HepG2 (cell line): ENCODE results near the gene ST8SIA4. TPM values are rescaled to one million over a fixed set of nuclear protein-coding genes. Genes with fewer than 3 reads are reported as not detected.

Source experiments
- ATAC-seq: fragments of 200-7000 bp; cut with Tn5 transposase; 3 replicates; pipeline ENCODE4 v1.9.1; 2020; ENCODE audit warnings: mild to moderate bottlenecking, moderate library complexity
- BruUV-seq: library from RNA; stranded (reverse); fragments of 400-500 nt; replicated peaks from 2 replicates; lab custom pipeline; 2021; lab: Mats Ljungman, UMichigan
- CTCF ChIA-PET: fragments of 300-600 bp; formaldehyde crosslinking; extraction: SDS; loops from one replicate; lab custom pipeline; 2021; ENCODE audit warnings: low total read pairs, inconsistent platforms, low intra/inter-chr PET ratio; lab: Yijun Ruan, JAX
- POLR2A ChIA-PET: fragments of 350-600 bp; sonication (Branson Sonifier 250); formaldehyde crosslinking; loops from one replicate; lab custom pipeline; 2020; ENCODE audit warnings: antibody characterized with exemption, inconsistent platforms; lab: Yijun Ruan, JAX
- DNase-seq: peaks from one replicate; pipeline ENCODE4 v3.0.0-alpha.2; 2015; ENCODE audit warnings: low spot score
- FAIRE-seq: peaks from 3 replicates; lab custom pipeline; 2011; peaks lifted over from hg19 to GRCh38; lab: Jason Lieb, UNC
- H2AFZ ChIP-seq: one replicate; pipeline ENCODE4 v1.6.1; 2011; ENCODE audit warnings: low read length, inconsistent platforms
- H3K27ac ChIP-seq: fragments of 300-600 bp; 3 replicates; pipeline ENCODE4 v1.8.0; 2011; ENCODE audit warnings: mixed run types, mild to moderate bottlenecking, mixed read lengths, low read length, inconsistent platforms; ENCODE audit not compliant: insufficient read depth; ENCODE audit errors: extremely low read length
- H3K27me3 ChIP-seq, 2 experiments: fragments of 200-600 bp in 1 of 2; 2 replicates in 1 of 2; 3 replicates in 1 of 2; pipeline versions ENCODE4 v1.6.0 to v1.8.0; 2011; ENCODE audit warnings: low read length in 2 of 2, mild to moderate bottlenecking in 2 of 2, moderate library complexity in 2 of 2, inconsistent platforms in 1 of 2; ENCODE audit not compliant: insufficient read depth in 2 of 2, control insufficient read depth in 1 of 2
- H3K36me3 ChIP-seq, 2 experiments: fragments of 200-600 bp in 1 of 2; replicated peaks in 1 of 2; 2 replicates in 1 of 2; 3 replicates in 1 of 2; pipeline versions ENCODE4 v1.5.1 to v1.8.0; 2011; ENCODE audit warnings: low read length in 2 of 2, inconsistent platforms in 1 of 2; ENCODE audit not compliant: insufficient read depth in 2 of 2, control insufficient read depth in 1 of 2
- H3K4me1 ChIP-seq: 2 replicates; pipeline ENCODE4 v1.5.1; 2012; ENCODE audit warnings: low read length, inconsistent platforms; ENCODE audit not compliant: insufficient read depth
- H3K4me2 ChIP-seq: 2 replicates; pipeline ENCODE4 v1.6.0; 2011; ENCODE audit warnings: low read depth, low read length, inconsistent platforms
- H3K4me3 ChIP-seq, 3 experiments: fragments of 200-600 bp in 1 of 3; sonication (generic), shearing (Covaris generic) in 1 of 3; replicated peaks in 1 of 3; 2 replicates each; pipeline ENCODE4 v1.5.1; 2011 to 2016; ENCODE audit warnings: low read length in 3 of 3, inconsistent platforms in 2 of 3, low read depth in 2 of 3, mild to moderate bottlenecking in 2 of 3, control low read depth in 1 of 3, mixed read lengths in 1 of 3; ENCODE audit not compliant: insufficient read depth in 1 of 3
- H3K79me2 ChIP-seq: one replicate; pipeline ENCODE4 v1.6.1; 2011; ENCODE audit warnings: low read length, inconsistent platforms; ENCODE audit not compliant: insufficient read depth
- H3K9ac ChIP-seq: 2 replicates; pipeline ENCODE4 v1.6.0; 2011; ENCODE audit warnings: mild to moderate bottlenecking, low read depth, low read length, inconsistent platforms; ENCODE audit not compliant: insufficient read depth
- H3K9me3 ChIP-seq: 2 replicates; pipeline ENCODE4 v1.5.1; 2012; ENCODE audit warnings: mild to moderate bottlenecking, low read length
- H4K20me1 ChIP-seq: 2 replicates; pipeline ENCODE4 v1.6.0; 2011; ENCODE audit warnings: inconsistent platforms, mild to moderate bottlenecking, low read length, moderate library complexity; ENCODE audit not compliant: insufficient read depth
- BCL6 ChIP-seq: IDR thresholded peaks from 2 replicates; pipeline ENCODE4 v1.6.1; 2016; ENCODE audit warnings: missing genetic modification reagents, missing compliant biosample characterization
- BHLHE40 ChIP-seq: IDR thresholded peaks from 2 replicates; pipeline ENCODE4 v1.6.1; 2011; ENCODE audit warnings: low read length, improper control_type of control experiment
- ELF1 ChIP-seq: sonication (generic); formaldehyde crosslinking; IDR thresholded peaks from 2 replicates; pipeline ENCODE4 v1.4.0; 2020; ENCODE audit warnings: missing genetic modification reagents
- FIP1L1 ChIP-seq: fragments of 200-400 bp; formaldehyde crosslinking; IDR thresholded peaks from 2 replicates; pipeline ENCODE4 v1.6.1; 2018; ENCODE audit warnings: low read depth, mild to moderate bottlenecking, low read length, moderate library complexity, borderline replicate concordance; ENCODE audit not compliant: insufficient read depth
- FUBP1 ChIP-seq: sonication (generic); formaldehyde crosslinking; IDR thresholded peaks from 2 replicates; pipeline ENCODE4 v1.5.1; 2020; ENCODE audit warnings: missing genetic modification reagents, mild to moderate bottlenecking, borderline replicate concordance
- GMEB2 ChIP-seq: IDR thresholded peaks from 2 replicates; pipeline ENCODE4 v1.6.1; 2016; ENCODE audit warnings: missing biosample characterization, missing genetic modification reagents, low read depth
- IRF2 ChIP-seq: IDR thresholded peaks from 2 replicates; pipeline ENCODE4 v1.6.1; 2018; ENCODE audit warnings: missing genetic modification reagents, missing compliant biosample characterization
- IRX3 ChIP-seq: sonication (generic); formaldehyde crosslinking; IDR thresholded peaks from 2 replicates; pipeline ENCODE4 v1.8.1; 2023; ENCODE audit warnings: mild to moderate bottlenecking, low read depth, missing genetic modification reagents, borderline replicate concordance
- KMT2B ChIP-seq: IDR thresholded peaks from 2 replicates; pipeline ENCODE4 v1.6.1; 2016; ENCODE audit warnings: missing genetic modification reagents, missing compliant biosample characterization
- MAFK ChIP-seq, 2 experiments: IDR thresholded peaks in 1 of 2; conservative IDR thresholded peaks in 1 of 2; 2 replicates each; pipeline ENCODE4 v1.6.1; 2011; ENCODE audit warnings: improper control_type of control experiment in 2 of 2, low read length in 2 of 2
- PAF1 ChIP-seq: IDR thresholded peaks from 2 replicates; pipeline ENCODE4 v1.6.1; 2016; ENCODE audit warnings: missing genetic modification reagents, missing compliant biosample characterization
- PAXIP1 ChIP-seq: sonication (generic); formaldehyde crosslinking; conservative IDR thresholded peaks from 2 replicates; pipeline ENCODE4 v1.4.0; 2020; ENCODE audit warnings: mild to moderate bottlenecking, missing genetic modification reagents, moderate library complexity
- PHF20 ChIP-seq: sonication (generic); formaldehyde crosslinking; IDR thresholded peaks from 2 replicates; pipeline ENCODE4 v1.5.0; 2020; ENCODE audit warnings: mild to moderate bottlenecking, missing genetic modification reagents
- PPARG ChIP-seq: conservative IDR thresholded peaks from 2 replicates; pipeline ENCODE4 v1.6.1; 2016; ENCODE audit warnings: missing biosample characterization, missing genetic modification reagents
- SNAI1 ChIP-seq: sonication (generic); formaldehyde crosslinking; IDR thresholded peaks from 2 replicates; pipeline ENCODE4 v1.5.0; 2020; ENCODE audit warnings: mild to moderate bottlenecking, missing genetic modification reagents, borderline replicate concordance
- THAP11 ChIP-seq: IDR thresholded peaks from 2 replicates; pipeline ENCODE4 v1.6.1; 2016; ENCODE audit warnings: missing biosample characterization, missing genetic modification reagents
- ZNF275 ChIP-seq: sonication (generic); formaldehyde crosslinking; IDR thresholded peaks from 2 replicates; pipeline ENCODE4 v1.8.0; 2022; ENCODE audit warnings: missing genetic modification reagents, mild to moderate bottlenecking, inconsistent platforms, borderline replicate concordance
- ZNF619 ChIP-seq: sonication (generic); formaldehyde crosslinking; IDR thresholded peaks from 2 replicates; pipeline ENCODE4 v1.4.0; 2020; ENCODE audit warnings: mild to moderate bottlenecking, missing genetic modification reagents
- ZNF737 ChIP-seq: sonication (generic); formaldehyde crosslinking; IDR thresholded peaks from 2 replicates; pipeline ENCODE4 v1.5.0; 2020; ENCODE audit warnings: missing genetic modification reagents, mild to moderate bottlenecking, borderline replicate concordance
- WGBS: methylation state at CpG from one replicate; pipeline ENCODE4 v1.1.6; 2017; ENCODE audit warnings: low lambda C conversion rate; 5-methylcytosine and 5-hydroxymethylcytosine counted together
- in situ Hi-C: cut with HindIII; loops from 2 replicates; pipeline ENCODE4 v1.10.0; 2017; ENCODE audit warnings: low pct_unique_long_range_greater_than_20kb; ENCODE audit not compliant: extremely low pct_ligation_motif_present
- intact Hi-C: fragments of 100-400 bp; cut with micrococcal nuclease; formaldehyde crosslinking; loops from one replicate; pipeline ENCODE4 v1.10.0; 2022; ENCODE audit not compliant: unreplicated experiment
- polyA plus RNA-seq, 8 experiments: library from polyadenylated mRNA; depleted of rRNA in 3 of 8; stranded (reverse) in 7 of 8; unstranded in 1 of 8; fragments of >200 nt; fragmentation: Illumina TruSeq in 4 of 8; extraction: Trizol in 4 of 8; gene quantifications; 2 replicates each; pipeline versions ENCODE4 v1.2.1 to v1.2.3, GENCODE V29; 2011 to 2016; ENCODE audit warnings: low read depth in 4 of 8, missing spikeins in 1 of 8, mixed read lengths in 1 of 8; ENCODE audit not compliant: insufficient read depth in 1 of 8
- total RNA-seq, 5 experiments: library from RNA; depleted of rRNA; stranded (reverse); fragments of >200 nt; fragmentation: Illumina TruSeq; extraction: Trizol; gene quantifications; 2 replicates each; pipeline ENCODE4 v1.2.3, GENCODE V29; 2016; ENCODE audit warnings: low read depth in 1 of 5

The ST8SIA4 gene
- total and polyA plus RNA-seq, 2 of the 13 experiments (the other 11 are each of a cell fraction or from before 2014, with no cell fraction given): not detected

GRCh38 chr5:100826133-100826532, 76.9 kb downstream of the ST8SIA4 start:
- intact Hi-C loops: no loop called here
- CTCF ChIA-PET: no interaction called here
- TF ChIP-seq ELF1 (CRISPR knock-in tag) (no peak), ZNF737 (CRISPR knock-in tag) (no peak), ZNF619 (CRISPR knock-in tag) (no peak), MAFK (conservative IDR thresholded peaks at IDR 0.05 in 1 of 2, IDR thresholded peaks at IDR 0.05 in 1 of 2; ENCODE audit: low read length in 2 of 2) (no peak), KMT2B (CRISPR knock-in tag) (no peak), IRX3 (CRISPR knock-in tag) (no peak), BHLHE40 (no peak), PAF1 (no peak), PPARG (CRISPR knock-in tag) (no peak), IRF2 (CRISPR knock-in tag) (no peak), BCL6 (no peak), ZNF275 (CRISPR knock-in tag) (no peak), THAP11 (CRISPR knock-in tag) (no peak), GMEB2 (CRISPR knock-in tag) (no peak), FIP1L1 (no peak), PHF20 (no peak), FUBP1 (CRISPR knock-in tag) (no peak), PAXIP1 (no peak), SNAI1 (CRISPR knock-in tag) (no peak)

More at GRCh38 chr5:100826133-100826532, 76.9 kb downstream of the ST8SIA4 start:
- H3K36me3 ChIP-seq: no peaks in the 10 kb centered on the region
- H3K4me1 ChIP-seq: no peaks in the 10 kb centered on the region
- POLR2A ChIA-PET: no interaction called here
- ATAC-seq: no peak
- WGBS: 3% methylated on average over 2 of the region's 2 CpGs
- no TSS peak for BruUV-seq
- no peak for FAIRE-seq
- H3K79me2 ChIP-seq: no peaks in the 10 kb centered on the region
- DNase-seq: no peak
- no peak overlapping the region for H3K9ac ChIP-seq
- in situ Hi-C loops: no loop called here
- no peaks in the 10 kb centered on the region for H3K27me3 ChIP-seq
- H3K4me2 ChIP-seq: no peak overlapping the region
- H3K27ac ChIP-seq: no peak overlapping the region
- no peaks in the 10 kb centered on the region for H3K9me3 ChIP-seq
- H2AFZ ChIP-seq: no peak overlapping the region
- H4K20me1 ChIP-seq: no peaks in the 10 kb centered on the region
- no peak overlapping the region for H3K4me3 ChIP-seq
